ENCODE data around the gene SYTL3.

SYTL3 gene

GRCh38 chr6:158653577-158654354 lies 3.9 kb downstream of the SYTL3 start:
- Histone ChIP-seq H3K4me1 (ENCODE audit: control insufficient read depth in 1 of 2, insufficient read depth in 2 of 2, low read length in 2 of 2) (peaks cover 6 to 14% of the 10 kb centered on the region in 2 experiments), H2AFZ (ENCODE audit: insufficient read depth, low read length, poor library complexity) (no peak overlapping the region), H3K9ac (ENCODE audit: low read length) (no peak overlapping the region), H4K12ac (ENCODE audit: low read depth, low read length) (no peak overlapping the region), H3K79me2 (ENCODE audit: control insufficient read depth, insufficient read depth, low read length, poor library complexity) (no peaks in the 10 kb centered on the region), H3K4ac (ENCODE audit: low read depth, low read length) (peak overlapping the region; percentile 42), H4K91ac (ENCODE audit: low read depth, low read length) (peak overlapping the region; percentile 95), H2AK5ac (ENCODE audit: low read length) (peak overlapping the region; percentile 31), H3K9me3 (ENCODE audit: insufficient read depth, low read depth, low read length) (peaks cover 4% of the 10 kb centered on the region), H2BK12ac (ENCODE audit: low read length) (peak overlapping the region; percentile 54), H3K79me1 (ENCODE audit: low read length) (peaks cover 5% of the 10 kb centered on the region), H3K36me3 (ENCODE audit: control insufficient read depth in 1 of 2, insufficient read depth in 2 of 2, low read length in 2 of 2) (no peaks in the 10 kb centered on the region), H3K27ac (ENCODE audit: low read depth, low read length) (peak overlapping the region; percentile 74), H3K4me3 (ENCODE audit: low read depth, low read length) (no peak overlapping the region), H3K18ac (ENCODE audit: low read length) (peak overlapping the region; percentile 66), H2BK120ac (ENCODE audit: insufficient read depth, low read length, poor library complexity) (peak overlapping the region; percentile 95), H2BK5ac (ENCODE audit: low read depth, low read length, poor library complexity) (peak overlapping the region; percentile 63), H3K14ac (ENCODE audit: low read length) (peak overlapping the region; percentile 62), H3K27me3 (ENCODE audit: insufficient read depth, low read length) (no peaks in the 10 kb centered on the region), H3K4me2 (ENCODE audit: low read length) (no peak overlapping the region), H3K23ac (ENCODE audit: low read length) (no peak overlapping the region), H4K8ac (ENCODE audit: low read depth, low read length) (peak overlapping the region; percentile 19)
- peak in 1 of 2 donors; percentile 18 for DNase-seq
- no CpG with 5 or more reads among the region's 15 CpGs for WGBS (ENCODE audit: extremely low coverage, insufficient coverage, insufficient read length)

GRCh38 chr6:158654498-158654897 lies 4.6 kb downstream of the SYTL3 start:
- H4K8ac ChIP-seq (ENCODE audit: low read depth, low read length), result peak overlapping the region; percentile 19
- H3K18ac ChIP-seq (ENCODE audit: low read length), result no peak overlapping the region
- peak overlapping the region; percentile 31 for H2AK5ac ChIP-seq (ENCODE audit: low read length)
- H3K79me2 ChIP-seq (ENCODE audit: control insufficient read depth, insufficient read depth, low read length, poor library complexity), result no peaks in the 10 kb centered on the region
- no peak overlapping the region for H3K9ac ChIP-seq (ENCODE audit: low read length)
- no peak overlapping the region for H2BK12ac ChIP-seq (ENCODE audit: low read length)
- DNase-seq, result peak; percentile 56 to 58
- no peaks in the 10 kb centered on the region for H3K27me3 ChIP-seq (ENCODE audit: insufficient read depth, low read length)
- H4K91ac ChIP-seq (ENCODE audit: low read depth, low read length), result peak overlapping the region; percentile 95
- no peaks in the 10 kb centered on the region for H3K36me3 ChIP-seq (ENCODE audit: control insufficient read depth in 1 of 2, insufficient read depth in 2 of 2, low read length in 2 of 2)
- peak overlapping the region; percentile 18 for H2AFZ ChIP-seq (ENCODE audit: insufficient read depth, low read length, poor library complexity)
- H3K27ac ChIP-seq (ENCODE audit: low read depth, low read length), result peak overlapping the region; percentile 74
- WGBS (ENCODE audit: extremely low coverage, insufficient coverage, insufficient read length), result no CpG with 5 or more reads among the region's 6 CpGs
- H4K12ac ChIP-seq (ENCODE audit: low read depth, low read length), result no peak overlapping the region
- H3K4me2 ChIP-seq (ENCODE audit: low read length), result no peak overlapping the region
- H3K9me3 ChIP-seq (ENCODE audit: insufficient read depth, low read depth, low read length), result peaks cover 4% of the 10 kb centered on the region
- no peak overlapping the region for H3K4ac ChIP-seq (ENCODE audit: low read depth, low read length)
- H2BK120ac ChIP-seq (ENCODE audit: insufficient read depth, low read length, poor library complexity), result peak overlapping the region; percentile 95
- peak overlapping the region; percentile 62 for H3K14ac ChIP-seq (ENCODE audit: low read length)
- peaks cover 5 to 10% of the 10 kb centered on the region in 2 experiments for H3K4me1 ChIP-seq (ENCODE audit: control insufficient read depth in 1 of 2, insufficient read depth in 2 of 2, low read length in 2 of 2)
- H3K23ac ChIP-seq (ENCODE audit: low read length), result no peak overlapping the region
- no peak overlapping the region for H3K4me3 ChIP-seq (ENCODE audit: low read depth, low read length)
- peaks cover 5% of the 10 kb centered on the region for H3K79me1 ChIP-seq (ENCODE audit: low read length)
- H2BK5ac ChIP-seq (ENCODE audit: low read depth, low read length, poor library complexity), result peak overlapping the region; percentile 63

- H3K14ac ChIP-seq (ENCODE audit: low read length), result no peak overlapping the region
- H4K8ac ChIP-seq (ENCODE audit: low read depth, low read length), result no peak overlapping the region
- peak overlapping the region; percentile 50 for H4K91ac ChIP-seq (ENCODE audit: low read depth, low read length)
- peak overlapping the region; percentile 12 for H2BK12ac ChIP-seq (ENCODE audit: low read length)
- H3K9me3 ChIP-seq (ENCODE audit: insufficient read depth, low read depth, low read length), result peaks cover 4% of the 10 kb centered on the region
- H3K4ac ChIP-seq (ENCODE audit: low read depth, low read length), result no peak overlapping the region
- no CpG with 5 or more reads among the region's 10 CpGs for WGBS (ENCODE audit: extremely low coverage, insufficient coverage, insufficient read length)
- no peak overlapping the region for H4K12ac ChIP-seq (ENCODE audit: low read depth, low read length)
- no peak overlapping the region for H3K18ac ChIP-seq (ENCODE audit: low read length)
- no peak overlapping the region for H3K9ac ChIP-seq (ENCODE audit: low read length)
- peak overlapping the region; percentile 26 for H2BK5ac ChIP-seq (ENCODE audit: low read depth, low read length, poor library complexity)
- H3K79me2 ChIP-seq (ENCODE audit: control insufficient read depth, insufficient read depth, low read length, poor library complexity), result no peaks in the 10 kb centered on the region
- H3K36me3 ChIP-seq (ENCODE audit: control insufficient read depth in 1 of 2, insufficient read depth in 2 of 2, low read length in 2 of 2), result no peaks in the 10 kb centered on the region
- no peak overlapping the region for H3K4me3 ChIP-seq (ENCODE audit: low read depth, low read length)
- DNase-seq, result peak; percentile 64 to 87
- H3K23ac ChIP-seq (ENCODE audit: low read length), result no peak overlapping the region
- peaks cover 5% of the 10 kb centered on the region for H3K79me1 ChIP-seq (ENCODE audit: low read length)
- H3K27ac ChIP-seq (ENCODE audit: low read depth, low read length), result peak overlapping the region; percentile 35
- no peak overlapping the region for H2BK120ac ChIP-seq (ENCODE audit: insufficient read depth, low read length, poor library complexity)
- no peaks in the 10 kb centered on the region for H3K27me3 ChIP-seq (ENCODE audit: insufficient read depth, low read length)
- H2AFZ ChIP-seq (ENCODE audit: insufficient read depth, low read length, poor library complexity), result no peak overlapping the region
- no peak overlapping the region for H2AK5ac ChIP-seq (ENCODE audit: low read length)
- no peak overlapping the region for H3K4me2 ChIP-seq (ENCODE audit: low read length)
- H3K4me1 ChIP-seq (ENCODE audit: control insufficient read depth in 1 of 2, insufficient read depth in 2 of 2, low read length in 2 of 2), result peaks cover 5 to 10% of the 10 kb centered on the region in 2 experiments
These were observed 5.2 kb downstream of the SYTL3 start for GRCh38 chr6:158654960-158655489.

- no peak overlapping the region for H3K4ac ChIP-seq (ENCODE audit: low read depth, low read length)
- no peak overlapping the region for H3K4me3 ChIP-seq (ENCODE audit: low read depth, low read length)
- no peak overlapping the region for H2AFZ ChIP-seq (ENCODE audit: insufficient read depth, low read length, poor library complexity)
- H3K23ac ChIP-seq (ENCODE audit: low read length), result no peak overlapping the region
- H3K4me1 ChIP-seq (ENCODE audit: control insufficient read depth in 1 of 2, insufficient read depth in 2 of 2, low read length in 2 of 2), result peaks cover 5 to 10% of the 10 kb centered on the region in 2 experiments
- peaks cover 5% of the 10 kb centered on the region for H3K79me1 ChIP-seq (ENCODE audit: low read length)
- H2BK5ac ChIP-seq (ENCODE audit: low read depth, low read length, poor library complexity), result no peak overlapping the region
- peak overlapping the region; percentile 53 for H2BK12ac ChIP-seq (ENCODE audit: low read length)
- H3K27me3 ChIP-seq (ENCODE audit: insufficient read depth, low read length), result no peaks in the 10 kb centered on the region
- no peaks in the 10 kb centered on the region for H3K79me2 ChIP-seq (ENCODE audit: control insufficient read depth, insufficient read depth, low read length, poor library complexity)
- no peaks in the 10 kb centered on the region for H3K36me3 ChIP-seq (ENCODE audit: control insufficient read depth in 1 of 2, insufficient read depth in 2 of 2, low read length in 2 of 2)
- WGBS (ENCODE audit: extremely low coverage, insufficient coverage, insufficient read length), result no CpG with 5 or more reads among the region's 22 CpGs
- H3K27ac ChIP-seq (ENCODE audit: low read depth, low read length), result no peak overlapping the region
- H3K9ac ChIP-seq (ENCODE audit: low read length), result no peak overlapping the region
- no peak overlapping the region for H3K4me2 ChIP-seq (ENCODE audit: low read length)
- no peak for DNase-seq
- no peak overlapping the region for H2BK120ac ChIP-seq (ENCODE audit: insufficient read depth, low read length, poor library complexity)
- H3K14ac ChIP-seq (ENCODE audit: low read length), result no peak overlapping the region
- H3K9me3 ChIP-seq (ENCODE audit: insufficient read depth, low read depth, low read length), result peaks cover 4% of the 10 kb centered on the region
- peak overlapping the region; percentile 21 for H4K91ac ChIP-seq (ENCODE audit: low read depth, low read length)
- H4K12ac ChIP-seq (ENCODE audit: low read depth, low read length), result no peak overlapping the region
- H4K8ac ChIP-seq (ENCODE audit: low read depth, low read length), result no peak overlapping the region
- H2AK5ac ChIP-seq (ENCODE audit: low read length), result peak overlapping the region; percentile 27
- H3K18ac ChIP-seq (ENCODE audit: low read length), result peak overlapping the region; percentile 4
These were observed 6.0 kb downstream of the SYTL3 start for GRCh38 chr6:158655569-158656450.

All from trophoblast cell (in vitro differentiated cells and primary cell).